HepG2 (cell line): ENCODE results near the gene WDCP. TPM values are rescaled to one million over a fixed set of nuclear protein-coding genes. Genes with fewer than 3 reads are reported as not detected.
A peak's percentile ranks its signal among the peaks of the same experiment; 100 is the strongest.

Experiments
- ATAC-seq: fragments of 200-7000 bp; cut with Tn5 transposase; 3 replicates; pipeline ENCODE4 v1.9.1; 2020; ENCODE audit warnings: mild to moderate bottlenecking, moderate library complexity
- BruUV-seq: library from RNA; stranded (reverse); fragments of 400-500 nt; replicated peaks from 2 replicates; lab custom pipeline; 2021; lab: Mats Ljungman, UMichigan
- CTCF ChIA-PET: fragments of 300-600 bp; formaldehyde crosslinking; extraction: SDS; loops from one replicate; lab custom pipeline; 2021; ENCODE audit warnings: low total read pairs, inconsistent platforms, low intra/inter-chr PET ratio; lab: Yijun Ruan, JAX
- POLR2A ChIA-PET: fragments of 350-600 bp; sonication (Branson Sonifier 250); formaldehyde crosslinking; loops from one replicate; lab custom pipeline; 2020; ENCODE audit warnings: antibody characterized with exemption, inconsistent platforms; lab: Yijun Ruan, JAX
- DNase-seq: peaks from one replicate; pipeline ENCODE4 v3.0.0-alpha.2; 2015; ENCODE audit warnings: low spot score
- FAIRE-seq: peaks from 3 replicates; lab custom pipeline; 2011; peaks lifted over from hg19 to GRCh38; lab: Jason Lieb, UNC
- H2AFZ ChIP-seq: one replicate; pipeline ENCODE4 v1.6.1; 2011; ENCODE audit warnings: low read length, inconsistent platforms
- H3K27ac ChIP-seq: fragments of 300-600 bp; 3 replicates; pipeline ENCODE4 v1.8.0; 2011; ENCODE audit warnings: mixed run types, mild to moderate bottlenecking, mixed read lengths, low read length, inconsistent platforms; ENCODE audit not compliant: insufficient read depth; ENCODE audit errors: extremely low read length
- H3K27me3 ChIP-seq, 2 experiments: fragments of 200-600 bp in 1 of 2; 2 replicates in 1 of 2; 3 replicates in 1 of 2; pipeline versions ENCODE4 v1.6.0 to v1.8.0; 2011; ENCODE audit warnings: low read length in 2 of 2, mild to moderate bottlenecking in 2 of 2, moderate library complexity in 2 of 2, inconsistent platforms in 1 of 2; ENCODE audit not compliant: insufficient read depth in 2 of 2, control insufficient read depth in 1 of 2
- H3K36me3 ChIP-seq, 2 experiments: fragments of 200-600 bp in 1 of 2; replicated peaks in 1 of 2; 2 replicates in 1 of 2; 3 replicates in 1 of 2; pipeline versions ENCODE4 v1.5.1 to v1.8.0; 2011; ENCODE audit warnings: low read length in 2 of 2, inconsistent platforms in 1 of 2; ENCODE audit not compliant: insufficient read depth in 2 of 2, control insufficient read depth in 1 of 2
- H3K4me1 ChIP-seq: 2 replicates; pipeline ENCODE4 v1.5.1; 2012; ENCODE audit warnings: low read length, inconsistent platforms; ENCODE audit not compliant: insufficient read depth
- H3K4me2 ChIP-seq: 2 replicates; pipeline ENCODE4 v1.6.0; 2011; ENCODE audit warnings: low read depth, low read length, inconsistent platforms
- H3K4me3 ChIP-seq, 3 experiments: fragments of 200-600 bp in 1 of 3; sonication (generic), shearing (Covaris generic) in 1 of 3; replicated peaks in 1 of 3; 2 replicates each; pipeline ENCODE4 v1.5.1; 2011 to 2016; ENCODE audit warnings: low read length in 3 of 3, inconsistent platforms in 2 of 3, low read depth in 2 of 3, mild to moderate bottlenecking in 2 of 3, control low read depth in 1 of 3, mixed read lengths in 1 of 3; ENCODE audit not compliant: insufficient read depth in 1 of 3
- H3K79me2 ChIP-seq: one replicate; pipeline ENCODE4 v1.6.1; 2011; ENCODE audit warnings: low read length, inconsistent platforms; ENCODE audit not compliant: insufficient read depth
- H3K9ac ChIP-seq: 2 replicates; pipeline ENCODE4 v1.6.0; 2011; ENCODE audit warnings: mild to moderate bottlenecking, low read depth, low read length, inconsistent platforms; ENCODE audit not compliant: insufficient read depth
- H3K9me3 ChIP-seq: 2 replicates; pipeline ENCODE4 v1.5.1; 2012; ENCODE audit warnings: mild to moderate bottlenecking, low read length
- H4K20me1 ChIP-seq: 2 replicates; pipeline ENCODE4 v1.6.0; 2011; ENCODE audit warnings: inconsistent platforms, mild to moderate bottlenecking, low read length, moderate library complexity; ENCODE audit not compliant: insufficient read depth
- GLI4 ChIP-seq: sonication (generic); formaldehyde crosslinking; IDR thresholded peaks from 2 replicates; pipeline ENCODE4 v1.5.1; 2020; ENCODE audit warnings: missing genetic modification reagents, mild to moderate bottlenecking, moderate library complexity, borderline replicate concordance
- IKZF5 ChIP-seq: IDR thresholded peaks from 2 replicates; pipeline ENCODE4 v1.6.1; 2018; ENCODE audit warnings: missing genetic modification reagents, mild to moderate bottlenecking, missing compliant biosample characterization
- NCOA5 ChIP-seq: sonication (generic); formaldehyde crosslinking; IDR thresholded peaks from 2 replicates; pipeline ENCODE4 v1.4.0; 2020; ENCODE audit warnings: missing genetic modification reagents
- RORA ChIP-seq: sonication (generic); formaldehyde crosslinking; IDR thresholded peaks from 2 replicates; pipeline ENCODE4 v1.5.0; 2020; ENCODE audit warnings: mild to moderate bottlenecking, missing genetic modification reagents, moderate library complexity
- TFE3 ChIP-seq: IDR thresholded peaks from 2 replicates; pipeline ENCODE4 v1.6.1; 2016
- ZFP37 ChIP-seq: sonication (generic); formaldehyde crosslinking; IDR thresholded peaks from 2 replicates; pipeline ENCODE4 v1.4.0; 2020; ENCODE audit warnings: missing genetic modification reagents, borderline replicate concordance
- ZFP82 ChIP-seq: sonication (generic); formaldehyde crosslinking; IDR thresholded peaks from 2 replicates; pipeline ENCODE4 v1.5.1; 2020; ENCODE audit warnings: mild to moderate bottlenecking, missing genetic modification reagents, borderline replicate concordance
- ZFP91 ChIP-seq: sonication (generic); formaldehyde crosslinking; IDR thresholded peaks from 2 replicates; pipeline ENCODE4 v1.9.0; 2022; ENCODE audit warnings: missing genetic modification reagents, mild to moderate bottlenecking, borderline replicate concordance
- ZNF280B ChIP-seq: sonication (generic); formaldehyde crosslinking; IDR thresholded peaks from 2 replicates; pipeline ENCODE4 v1.5.0; 2020; ENCODE audit warnings: missing genetic modification reagents, mild to moderate bottlenecking, borderline replicate concordance
- ZNF383 ChIP-seq: sonication (generic); formaldehyde crosslinking; IDR thresholded peaks from 2 replicates; pipeline ENCODE4 v1.4.0; 2020; ENCODE audit warnings: missing genetic modification reagents, mild to moderate bottlenecking, borderline replicate concordance
- ZNF687 ChIP-seq: sonication (generic); formaldehyde crosslinking; IDR thresholded peaks from 2 replicates; pipeline ENCODE4 v1.5.1; 2020; ENCODE audit warnings: mild to moderate bottlenecking, missing genetic modification reagents, moderate library complexity
- WGBS: methylation state at CpG from one replicate; pipeline ENCODE4 v1.1.6; 2017; ENCODE audit warnings: low lambda C conversion rate; 5-methylcytosine and 5-hydroxymethylcytosine counted together
- in situ Hi-C: cut with HindIII; loops from 2 replicates; pipeline ENCODE4 v1.10.0; 2017; ENCODE audit warnings: low pct_unique_long_range_greater_than_20kb; ENCODE audit not compliant: extremely low pct_ligation_motif_present
- intact Hi-C: fragments of 100-400 bp; cut with micrococcal nuclease; formaldehyde crosslinking; loops from one replicate; pipeline ENCODE4 v1.10.0; 2022; ENCODE audit not compliant: unreplicated experiment
- polyA plus RNA-seq, 8 experiments: library from polyadenylated mRNA; depleted of rRNA in 3 of 8; stranded (reverse) in 7 of 8; unstranded in 1 of 8; fragments of >200 nt; fragmentation: Illumina TruSeq in 4 of 8; extraction: Trizol in 4 of 8; gene quantifications; 2 replicates each; pipeline versions ENCODE4 v1.2.1 to v1.2.3, GENCODE V29; 2011 to 2016; ENCODE audit warnings: low read depth in 4 of 8, missing spikeins in 1 of 8, mixed read lengths in 1 of 8; ENCODE audit not compliant: insufficient read depth in 1 of 8
- total RNA-seq, 5 experiments: library from RNA; depleted of rRNA; stranded (reverse); fragments of >200 nt; fragmentation: Illumina TruSeq; extraction: Trizol; gene quantifications; 2 replicates each; pipeline ENCODE4 v1.2.3, GENCODE V29; 2016; ENCODE audit warnings: low read depth in 1 of 5

Gene WDCP
- total and polyA plus RNA-seq, 2 of the 13 experiments (the other 11 are each of a cell fraction or from before 2014, with no cell fraction given): 17.4 to 22.6 TPM

GRCh38 chr2:24082787-24083566, 35.8 kb upstream of the WDCP start:
- no peak for FAIRE-seq
- no TSS peak for BruUV-seq
- no peak for ATAC-seq
- Histone ChIP-seq H3K27me3 (no peaks in the 10 kb centered on the region; a peak in 1 of 5 replicates), H3K27ac (peak overlapping the region; percentile 89), H3K9ac (peak overlapping the region; percentile 79), H3K9me3 (no peaks in the 10 kb centered on the region), H3K4me1 (peaks cover 21% of the 10 kb centered on the region), H3K4me2 (peak overlapping the region; percentile 91), H2AFZ (peak overlapping the region; percentile 69), H3K36me3 (peaks cover 5 to 9% of the 10 kb centered on the region in 2 experiments; a peak in 3 of 5 replicates), H4K20me1 (no peaks in the 10 kb centered on the region), H3K4me3 (peak overlapping the region; percentile 67 to 84 (median 74)), H3K79me2 (no peaks in the 10 kb centered on the region)
- 69% methylated on average over 7 of the region's 8 CpGs for WGBS
- POLR2A ChIA-PET: interaction anchor here (1.0 to 3.4 kb wide), 26 partner anchors 7 to 317 kb away, joined by 3 to 99 read pairs (median 8); partner anchors contain the start of genes ATAD2B, FAM228B, ITSN2 and PFN4
- CTCF ChIA-PET: interaction anchor here (0.6 to 3.5 kb wide), 4 partner anchors 69 to 156 kb away, joined by 4 to 71 read pairs (median 14); partner anchors contain the start of gene ATAD2B
- intact Hi-C loops: loop anchor here (5.0 kb wide), 1 partner anchor 261 kb away; no protein-coding TSS in a partner anchor
- no peak for DNase-seq
- in situ Hi-C loops: loop anchor here (10.0 kb wide), 1 partner anchor 82 kb away; no protein-coding TSS in a partner anchor
- TF ChIP-seq ZNF280B (no peak), ZNF687 (CRISPR knock-in tag) (peak; percentile 32), IKZF5 (CRISPR knock-in tag) (no peak), GLI4 (CRISPR knock-in tag) (no peak), ZFP91 (no peak), ZFP37 (no peak), ZFP82 (peak; percentile 1; the same call in 1 of the 2 replicates), NCOA5 (CRISPR knock-in tag) (no peak), RORA (CRISPR knock-in tag) (0 out of 2 replicates have a peak, but pooled peaks have one; percentile 21), TFE3 (no peak), ZNF383 (CRISPR knock-in tag) (no peak)
